ENCODE measurements around the gene SIRPD.

SIRPD gene

GRCh38 chr20:1491860-1492642, 65.5 kb downstream of the SIRPD start:
- TF ChIP-seq USF1 (IDR thresholded peaks at IDR 0.05) (no peak), TCF12 (IDR thresholded peaks at IDR 0.05; ENCODE audit: low read depth) (no peak), YY1 (IDR thresholded peaks at IDR 0.05; ENCODE audit: low read depth) (no peak), EP300 (IDR thresholded peaks at IDR 0.05; ENCODE audit: borderline replicate concordance) (no peak), CEBPB (IDR thresholded peaks at IDR 0.05) (no peak), NFIC (IDR thresholded peaks at IDR 0.05) (no peak), TEAD4 (IDR thresholded peaks at IDR 0.05) (no peak), RAD21 (IDR thresholded peaks at IDR 0.05; ENCODE audit: low read depth) (no peak), REST (IDR thresholded peaks at IDR 0.05; ENCODE audit: low read depth) (no peak), FOXM1 (IDR thresholded peaks at IDR 0.05; ENCODE audit: borderline replicate concordance, low read depth) (no peak)

GRCh38 chr20:1491281-1491840, 66.1 kb downstream of the SIRPD start, which contains the start of gene SIRPB2:
Gene SIRPB2, minus strand, starts transcription at chr20:1491420. Its CDS starts 61 bp downstream, at chr20:1491359.
- TF ChIP-seq ZBTB7A (IDR thresholded peaks at IDR 0.05; ENCODE audit: low read depth) (no peak), USF1 (IDR thresholded peaks at IDR 0.05) (no peak), MAX (IDR thresholded peaks at IDR 0.05) (no peak), REST (IDR thresholded peaks at IDR 0.05; ENCODE audit: low read depth) (no peak), TCF12 (IDR thresholded peaks at IDR 0.05; ENCODE audit: low read depth) (no peak), TEAD4 (IDR thresholded peaks at IDR 0.05) (no peak), YY1 (IDR thresholded peaks at IDR 0.05; ENCODE audit: low read depth) (no peak), TAF1 (IDR thresholded peaks at IDR 0.05; ENCODE audit: low read depth) (no peak), RAD21 (IDR thresholded peaks at IDR 0.05; ENCODE audit: low read depth) (no peak), FOXM1 (IDR thresholded peaks at IDR 0.05; ENCODE audit: borderline replicate concordance, low read depth) (no peak), NFIC (IDR thresholded peaks at IDR 0.05) (no peak), CREB1 (IDR thresholded peaks at IDR 0.05; ENCODE audit: low read depth) (no peak), CEBPB (IDR thresholded peaks at IDR 0.05) (no peak), EP300 (IDR thresholded peaks at IDR 0.05; ENCODE audit: borderline replicate concordance) (no peak), EGR1 (IDR thresholded peaks at IDR 0.05) (no peak)

GRCh38 chr20:1490643-1491195, 66.8 kb downstream of the SIRPD start:
- no peak for TF ChIP-seq CREB1 (IDR thresholded peaks at IDR 0.05; ENCODE audit: low read depth)
- TF ChIP-seq TCF12 (IDR thresholded peaks at IDR 0.05; ENCODE audit: low read depth): no peak
- TF ChIP-seq ZBTB7A (IDR thresholded peaks at IDR 0.05; ENCODE audit: low read depth): no peak
- no peak for TF ChIP-seq NFIC (IDR thresholded peaks at IDR 0.05)
- TF ChIP-seq TEAD4 (IDR thresholded peaks at IDR 0.05): no peak
- TF ChIP-seq YY1 (IDR thresholded peaks at IDR 0.05; ENCODE audit: low read depth): no peak
- no peak for TF ChIP-seq EGR1 (IDR thresholded peaks at IDR 0.05)
- no peak for TF ChIP-seq MAX (IDR thresholded peaks at IDR 0.05)
- TF ChIP-seq TAF1 (IDR thresholded peaks at IDR 0.05; ENCODE audit: low read depth): no peak
- no peak for TF ChIP-seq EP300 (IDR thresholded peaks at IDR 0.05; ENCODE audit: borderline replicate concordance)
- TF ChIP-seq USF1 (IDR thresholded peaks at IDR 0.05): no peak
- TF ChIP-seq CEBPB (IDR thresholded peaks at IDR 0.05): no peak
- TF ChIP-seq REST (IDR thresholded peaks at IDR 0.05; ENCODE audit: low read depth): no peak
- TF ChIP-seq FOXM1 (IDR thresholded peaks at IDR 0.05; ENCODE audit: borderline replicate concordance, low read depth): no peak
- TF ChIP-seq RAD21 (IDR thresholded peaks at IDR 0.05; ENCODE audit: low read depth): no peak

Data from Ishikawa (cell line).